ENCODE data around the gene TKT.

TKT gene

GRCh38 chr3:53238886-53239285 is 16.9 kb downstream of the TKT start:
- DNase-seq = no peak

DNA sequence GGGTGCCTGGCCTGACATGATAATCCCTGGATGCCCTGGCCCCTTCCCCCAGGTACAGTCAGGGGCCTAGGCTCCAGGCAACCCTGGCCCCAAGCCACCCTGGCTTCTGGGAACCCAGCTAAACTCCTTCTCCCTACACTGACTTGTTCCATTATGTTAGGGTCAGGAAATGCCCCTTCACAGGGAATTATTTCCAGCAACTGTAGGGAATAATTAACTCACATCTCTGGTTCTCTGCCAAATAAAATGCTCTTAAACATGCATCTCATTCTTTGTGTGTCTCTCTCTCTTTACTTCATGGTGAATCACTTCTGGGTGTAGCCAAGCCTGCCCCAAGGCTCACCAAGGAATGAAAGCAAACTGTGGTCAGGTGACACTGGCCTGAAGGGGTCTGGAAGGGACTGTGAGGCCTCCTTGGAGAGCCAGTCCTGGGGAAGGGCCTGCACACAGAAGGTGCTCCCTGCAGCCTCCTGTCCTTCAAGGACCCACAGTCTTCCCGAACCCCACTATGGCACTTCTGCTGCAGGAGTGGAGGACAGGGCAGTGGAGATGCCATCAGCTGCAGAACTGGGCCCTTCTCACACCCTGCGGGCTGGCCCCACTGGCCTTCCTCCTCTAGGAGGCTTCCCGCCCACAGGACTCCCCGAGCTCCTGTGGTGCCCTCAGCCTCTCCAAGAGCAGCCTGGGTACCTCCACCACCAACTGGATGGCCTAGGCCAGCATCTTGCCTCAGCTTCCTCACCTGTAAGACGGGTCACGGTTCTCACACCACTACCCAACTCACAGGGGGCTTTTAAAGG is 17.6 kb downstream of the TKT start:
- no peak for DNase-seq

DNA sequence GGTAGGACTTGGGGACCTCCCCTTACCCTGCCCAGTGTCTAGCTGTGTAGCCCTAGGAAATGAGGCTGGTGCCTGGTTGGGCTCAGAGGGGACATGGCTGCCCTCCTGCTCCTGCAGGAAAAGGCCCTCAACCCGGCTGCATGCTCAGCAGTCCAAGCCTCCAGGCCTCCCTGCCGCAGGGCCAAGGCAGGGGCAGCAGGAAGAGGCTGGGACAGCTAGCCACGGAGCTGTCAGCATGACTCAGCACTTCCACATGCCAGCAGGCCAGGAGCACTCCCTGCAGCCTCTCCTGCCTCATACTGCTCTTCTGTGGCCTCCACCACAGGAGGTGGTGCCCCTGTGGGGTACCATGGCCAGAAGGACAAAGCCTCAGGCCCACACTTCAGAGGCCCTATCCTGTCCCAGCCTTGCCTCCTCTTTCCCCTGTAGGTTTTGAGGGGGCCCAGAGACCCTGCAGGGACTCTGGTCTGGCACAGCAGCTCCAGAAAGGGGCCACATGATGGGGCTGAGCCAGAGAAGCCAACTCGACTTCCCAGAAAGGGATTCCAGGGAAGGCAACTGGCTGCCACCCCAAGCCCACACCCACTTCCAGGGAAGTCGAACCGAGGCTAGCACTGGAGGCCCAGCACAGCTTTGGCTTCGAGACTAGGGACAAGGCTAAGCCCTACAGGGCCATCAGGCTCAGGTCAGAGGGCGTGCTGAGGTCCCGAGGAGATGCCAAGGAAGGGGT is 19.5 kb downstream of the TKT start:
- DNase-seq = no peak

DNA sequence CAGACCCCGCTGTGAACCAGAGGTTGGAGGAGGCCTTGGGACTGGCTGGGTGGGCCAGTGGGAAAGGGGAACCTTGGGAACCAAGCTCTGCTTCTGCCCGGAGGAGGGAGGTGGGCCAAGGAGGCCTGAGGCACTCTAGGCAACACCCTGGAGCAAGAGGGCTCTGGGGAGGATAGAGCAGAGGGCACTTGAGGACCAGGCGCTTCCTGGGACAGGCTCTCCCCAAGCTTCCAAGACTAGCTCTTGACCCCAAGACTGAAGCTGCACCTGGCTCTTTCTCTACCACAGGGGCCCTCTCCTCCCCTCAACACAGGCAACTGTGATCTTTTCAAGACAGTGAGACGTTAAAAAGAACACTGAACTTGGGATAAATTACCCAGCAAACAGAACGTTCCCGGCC is 20.3 kb downstream of the TKT start:
- no peak for DNase-seq

- DNase-seq = no peak
These were observed 21.0 kb downstream of the TKT start for GRCh38 chr3:53234841-53235232.

- DNase-seq = no peak
These were observed 21.5 kb downstream of the TKT start for GRCh38 chr3:53234130-53234840.

DNA sequence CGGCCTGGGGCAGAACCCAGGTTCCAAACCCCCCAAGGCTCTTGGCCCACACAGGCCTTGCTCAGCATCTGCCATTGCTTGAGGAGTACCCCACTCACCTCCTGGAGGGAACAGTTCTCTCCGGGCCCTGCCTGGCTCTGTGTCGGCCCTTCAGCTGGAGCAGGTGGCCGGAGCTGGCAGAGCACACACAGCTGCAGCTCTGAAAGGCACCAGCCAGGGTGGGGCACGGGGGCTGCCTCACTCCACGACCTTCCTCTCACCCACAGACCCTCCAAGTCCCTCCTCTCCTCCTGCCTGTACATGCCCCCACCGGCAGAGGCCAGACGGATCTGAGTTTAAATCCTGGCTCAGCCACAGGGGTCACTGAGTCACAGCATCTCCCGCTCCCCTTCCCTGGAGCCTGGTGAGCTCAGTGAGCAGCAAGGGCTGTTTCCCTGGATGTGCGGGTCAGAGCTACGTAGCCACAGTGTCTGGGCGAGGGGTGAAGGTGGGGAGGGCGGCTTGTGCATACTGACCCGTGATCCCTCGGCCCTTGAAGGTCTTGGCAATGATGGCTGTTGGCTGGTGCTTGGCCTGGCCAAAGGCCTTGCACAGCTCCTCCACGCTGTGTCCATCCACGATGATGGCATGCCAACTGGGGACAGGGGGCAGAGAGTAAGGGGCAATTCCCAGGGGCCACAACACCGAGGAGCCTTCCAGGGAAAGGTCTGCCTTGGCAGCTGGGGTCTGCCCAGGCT is 23.0 kb downstream of the TKT start:
- DNase-seq = no peak

GRCh38 chr3:53231532-53232511 is 24.0 kb downstream of the TKT start:
- DNase-seq = no peak

DNA sequence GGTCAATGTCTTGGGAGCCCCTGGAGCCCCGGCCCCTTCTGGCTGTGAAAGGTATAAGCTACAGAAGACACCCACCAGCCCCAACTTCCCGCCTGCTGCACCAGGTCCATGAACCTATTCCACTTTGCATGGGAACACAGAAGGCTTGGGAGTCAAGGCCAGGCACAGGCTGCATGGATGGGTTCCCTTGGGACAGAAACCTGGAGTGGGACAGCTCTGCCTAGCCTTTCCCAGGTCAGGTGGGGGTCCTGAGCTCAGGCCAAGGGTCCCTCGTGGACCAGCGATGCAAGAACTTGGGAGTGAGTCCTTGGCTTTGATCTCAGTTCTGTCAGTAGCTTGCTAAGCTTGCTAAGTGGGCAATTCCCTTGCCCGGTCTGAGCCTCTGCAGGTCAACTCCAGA is 25.0 kb downstream of the TKT start:
- no peak for DNase-seq

GRCh38 chr3:53230041-53230621 is 25.7 kb downstream of the TKT start:
- DNase-seq = no peak

GRCh38 chr3:53229606-53230005 is 26.2 kb downstream of the TKT start:
- no peak for DNase-seq

GRCh38 chr3:53229171-53229570 is 26.7 kb downstream of the TKT start:
- no peak for DNase-seq

DNA sequence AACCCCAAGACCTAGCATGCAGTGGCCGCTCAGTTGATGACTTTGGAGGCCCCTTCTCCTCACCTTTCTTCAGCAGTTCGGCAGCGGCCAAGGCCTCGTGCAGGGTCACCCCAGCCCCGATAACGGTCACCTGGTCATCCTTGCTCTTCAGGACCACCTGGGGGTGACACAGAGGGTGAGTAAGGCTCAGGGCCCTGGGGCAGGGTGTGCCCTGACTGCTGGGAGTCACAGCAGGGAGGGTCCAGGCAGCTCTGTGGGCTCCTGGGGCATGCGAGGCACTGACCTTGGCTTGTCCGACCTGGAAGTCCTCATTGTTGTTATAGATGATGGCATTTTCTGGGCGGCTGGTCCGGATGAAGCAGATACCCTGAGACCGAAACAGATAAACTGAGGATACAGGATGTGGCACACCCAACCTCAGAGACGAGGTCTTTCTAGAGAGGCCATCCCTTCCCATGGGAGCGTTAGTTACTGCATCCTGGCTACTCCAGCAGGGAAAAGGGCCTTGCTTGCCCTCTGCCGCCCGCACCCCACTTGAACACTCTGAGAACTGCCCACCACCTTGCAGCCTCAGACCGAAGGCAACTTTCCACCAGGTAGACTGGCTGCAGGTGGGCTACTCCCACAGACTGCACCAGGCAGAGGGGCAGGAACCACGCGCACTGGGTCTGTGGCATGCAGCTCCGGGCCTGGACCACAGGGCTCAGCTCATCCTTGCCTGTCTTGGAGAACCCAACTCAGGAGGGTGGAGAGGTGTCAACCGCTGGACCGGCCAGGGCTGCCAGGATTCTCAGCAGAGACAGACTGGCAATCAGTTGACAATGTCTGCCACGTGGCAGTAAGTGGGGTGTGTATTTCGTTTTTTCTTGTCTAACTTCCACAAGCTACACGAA is 27.6 kb downstream of the TKT start:
- no peak for DNase-seq

DNA sequence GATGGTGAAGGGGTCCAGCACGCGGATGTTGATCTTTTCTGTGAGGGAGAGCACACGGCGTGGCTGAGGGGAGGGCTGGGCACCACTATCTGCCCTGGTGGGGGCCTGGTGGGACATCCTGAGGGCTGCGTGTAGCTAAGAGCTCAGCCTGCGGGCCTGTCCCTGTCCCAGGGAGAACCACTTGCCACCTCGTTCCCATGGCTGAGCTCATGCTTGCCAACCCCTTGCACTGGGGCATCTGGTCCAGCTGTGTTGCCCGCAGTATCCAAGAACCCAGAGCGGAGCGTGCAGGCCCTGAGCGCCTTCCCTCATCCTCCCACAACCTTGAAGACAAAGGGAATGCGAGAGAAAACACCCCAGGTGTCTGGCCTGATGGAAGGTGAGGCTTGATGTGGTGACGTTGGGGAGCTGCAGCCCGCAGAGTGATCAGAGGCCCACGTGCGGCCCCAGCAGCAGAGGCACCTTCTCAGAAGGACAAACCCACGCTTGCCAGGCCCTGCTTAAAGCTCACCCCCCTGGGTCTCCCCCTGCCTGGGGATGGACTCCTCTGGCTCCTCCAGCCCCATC is 28.9 kb downstream of the TKT start:
- DNase-seq = no peak

DNA sequence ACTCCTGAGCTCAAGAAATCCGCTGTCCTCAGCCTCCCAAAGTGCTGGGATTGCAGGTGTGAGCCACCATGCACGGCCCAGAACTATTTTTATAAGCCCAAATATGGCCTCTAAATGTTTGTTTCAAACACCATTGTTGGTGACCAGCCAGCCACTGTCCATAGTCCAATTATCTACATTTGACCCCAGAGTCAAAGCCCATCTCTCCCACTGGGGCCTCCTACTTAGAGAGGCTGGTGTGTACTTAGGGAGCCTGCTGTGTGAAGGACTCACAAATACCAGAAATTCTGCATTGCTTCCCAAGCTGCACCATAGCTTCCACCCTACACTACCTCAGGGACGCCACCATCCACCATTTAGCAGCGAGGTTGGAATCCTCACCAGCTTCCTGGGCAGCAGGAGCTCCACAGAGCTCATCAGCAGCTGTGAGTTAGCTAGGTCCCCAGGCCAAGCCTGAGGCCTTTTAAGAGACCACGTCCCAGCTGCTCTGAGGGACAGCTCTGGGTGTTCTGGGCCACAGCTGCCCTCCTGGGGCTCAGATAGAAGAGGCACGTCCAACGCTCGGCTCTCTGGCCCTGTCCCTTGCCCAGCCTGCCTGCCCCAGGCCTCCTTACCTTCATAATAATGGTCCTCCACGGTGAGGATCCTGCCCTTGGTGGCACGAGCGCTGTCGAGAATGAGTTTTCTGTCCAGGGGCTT is 29.5 kb downstream of the TKT start:
- no peak for DNase-seq

DNA sequence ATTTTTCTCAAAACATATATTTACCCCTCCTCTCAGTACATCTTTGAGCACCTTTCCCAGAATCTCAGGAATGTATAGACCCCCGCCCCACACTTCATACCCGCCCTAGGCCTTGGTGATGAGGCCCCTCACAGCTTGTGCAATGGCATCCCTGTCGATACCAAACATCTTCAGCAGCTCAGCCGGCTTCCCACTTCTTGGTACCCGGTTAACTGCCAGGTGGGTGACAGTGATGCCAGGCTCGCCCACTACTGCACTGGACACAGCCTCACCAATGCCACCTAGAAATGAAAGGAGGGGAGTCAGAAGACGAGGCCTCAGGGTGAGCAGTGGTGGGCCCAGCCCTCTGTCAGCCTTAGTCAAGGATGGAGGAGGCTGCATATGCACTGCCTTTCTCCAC is 30.2 kb downstream of the TKT start:
- no peak for DNase-seq

GRCh38 chr3:53225181-53225580 is 30.6 kb downstream of the TKT start:
- DNase-seq = no peak

- no peak for DNase-seq
These were observed 31.3 kb downstream of the TKT start for GRCh38 chr3:53224536-53224935.

GRCh38 chr3:53224026-53224425 is 31.8 kb downstream of the TKT start:
- no peak for DNase-seq
